Activated CD8-positive, alpha-beta T cell treated with anti-CD3 and anti-CD28 coated beads for 36 hours (primary cell): ENCODE measurements around the gene TXNDC8. TPM values are rescaled to one million over a fixed set of nuclear protein-coding genes. Genes with fewer than 3 reads are reported as not detected.
A peak's percentile ranks its signal among the peaks of the same experiment; 100 is the strongest.
"Not testable (repeated sequence)": the region's sequence is repeated elsewhere in the genome, so short reads cannot be mapped to it uniquely, and the experiment has no call there.

Experiments used
- ATAC-seq: fragments of 200-7000 bp; cut with Tn5 transposase; one replicate; pipeline ENCODE4 v1.10.0; 2021; ENCODE audit warnings: mild to moderate bottlenecking, moderate library complexity
- CTCF ChIA-PET: fragments of 350-600 bp; sonication (Branson Sonifier 250); formaldehyde crosslinking; loops from one replicate; lab custom pipeline; 2021; ENCODE audit warnings: antibody characterized with exemption; lab: Charles Lee
- POLR2A ChIA-PET: fragments of 350-600 bp; sonication (Branson Sonifier 250); formaldehyde crosslinking; loops from one replicate; lab custom pipeline; 2021; ENCODE audit warnings: antibody characterized with exemption; lab: Charles Lee
- DNase-seq: peaks from one replicate; pipeline ENCODE4 v3.0.0-alpha.2; 2020
- H3K27ac Mint-ChIP-seq: one replicate; pipeline ENCODE4 v1.8.0; 2021; ENCODE audit warnings: mild to moderate bottlenecking, mixed read lengths
- H3K27me3 Mint-ChIP-seq: one replicate; pipeline ENCODE4 v1.8.0; 2021; ENCODE audit warnings: mixed read lengths
- H3K36me3 Mint-ChIP-seq: one replicate; pipeline ENCODE4 v1.8.0; 2021; ENCODE audit warnings: low read depth, mixed read lengths
- H3K4me1 Mint-ChIP-seq: one replicate; pipeline ENCODE4 v1.8.0; 2021; ENCODE audit warnings: low read depth, mixed read lengths
- H3K4me3 Mint-ChIP-seq: one replicate; pipeline ENCODE4 v1.8.0; 2021; ENCODE audit warnings: mild to moderate bottlenecking, moderate library complexity, mixed read lengths
- H3K9me3 Mint-ChIP-seq: one replicate; pipeline ENCODE4 v1.8.0; 2021; ENCODE audit warnings: mixed read lengths
- CTCF ChIP-seq: fragments of 200-600 bp; IDR thresholded peaks from one replicate; pipeline ENCODE4 v1.8.0; 2022; ENCODE audit warnings: antibody characterized with exemption, mild to moderate bottlenecking
- intact Hi-C: fragments of 100-400 bp; cut with micrococcal nuclease; formaldehyde crosslinking; loops from one replicate; pipeline ENCODE4 v1.10.0; 2022
- total RNA-seq, 2 experiments: library from RNA; stranded (reverse); gene quantifications; one replicate each; pipeline ENCODE4 v1.2.3, GENCODE V29; 2021

TXNDC8 gene
- total RNA-seq, 2 experiments from 2014 or later, result not detected

- Mint-ChIP-seq H3K9me3 (no peaks in the 10 kb centered on the region), H3K4me3 (no peak overlapping the region), H3K27me3 (peaks cover 2% of the 10 kb centered on the region), H3K27ac (no peak overlapping the region), H3K36me3 (no peaks in the 10 kb centered on the region), H3K4me1 (peaks cover 8% of the 10 kb centered on the region)
- intact Hi-C loops, result no loop called here
- ChIA-PET CTCF (no interaction called here), POLR2A (no interaction called here)
- no peak for TF ChIP-seq CTCF
- ATAC-seq (no peak), DNase-seq (no peak)
Observed at GRCh38 chr9:110320651-110321445, 16.8 kb downstream of the TXNDC8 start.

- DNase-seq (no peak), ATAC-seq (no peak)
- TF ChIP-seq CTCF, result no peak
- H3K27me3 Mint-ChIP-seq, result peaks cover 2% of the 10 kb centered on the region
- no peak overlapping the region for H3K4me3 Mint-ChIP-seq
- intact Hi-C loops, result no loop called here
- H3K27ac Mint-ChIP-seq, result no peak overlapping the region
- H3K9me3 Mint-ChIP-seq, result no peaks in the 10 kb centered on the region
- ChIA-PET POLR2A (no interaction called here), CTCF (no interaction called here)
- H3K4me1 Mint-ChIP-seq, result peaks cover 8% of the 10 kb centered on the region
- H3K36me3 Mint-ChIP-seq, result no peaks in the 10 kb centered on the region
Observed at GRCh38 chr9:110319781-110320492, 17.7 kb downstream of the TXNDC8 start.

GRCh38 chr9:110317911-110318310, 19.8 kb downstream of the TXNDC8 start:
- ATAC-seq (no peak), DNase-seq (no peak)
- Mint-ChIP-seq H3K27ac (no peak overlapping the region), H3K27me3 (peaks cover 2% of the 10 kb centered on the region), H3K9me3 (no peaks in the 10 kb centered on the region), H3K4me3 (no peak overlapping the region), H3K4me1 (peaks cover 8% of the 10 kb centered on the region), H3K36me3 (no peaks in the 10 kb centered on the region)
- no peak for TF ChIP-seq CTCF
- intact Hi-C loops, result no loop called here
- ChIA-PET CTCF (no interaction called here), POLR2A (no interaction called here)

- ChIA-PET CTCF (no interaction called here), POLR2A (no interaction called here)
- intact Hi-C loops, result no loop called here
- Mint-ChIP-seq H3K27me3 (peaks cover 2% of the 10 kb centered on the region), H3K36me3 (no peaks in the 10 kb centered on the region), H3K4me1 (peaks cover 8% of the 10 kb centered on the region), H3K9me3 (peaks cover 3% of the 10 kb centered on the region), H3K27ac (no peak overlapping the region), H3K4me3 (peak overlapping the region; percentile 9)
- no peak for DNase-seq
- no peak for ATAC-seq
- no peak for TF ChIP-seq CTCF
Observed at GRCh38 chr9:110316261-110317075, 21.2 kb downstream of the TXNDC8 start.

GRCh38 chr9:110311978-110312377, 25.7 kb downstream of the TXNDC8 start:
- POLR2A ChIA-PET, H3K27me3 Mint-ChIP-seq, H3K27ac Mint-ChIP-seq, H3K4me3 Mint-ChIP-seq, intact Hi-C loops, DNase-seq, ATAC-seq, H3K36me3 Mint-ChIP-seq, H3K9me3 Mint-ChIP-seq: not testable (repeated sequence)
- H3K4me1 Mint-ChIP-seq, result peaks cover 17% of the 10 kb centered on the region
- CTCF ChIA-PET, result interaction anchor here (0.6 to 0.7 kb wide), 2 partner anchors 267 to 372 kb away, joined by 3 to 8 read pairs; no protein-coding TSS in a partner anchor
